DND-41 (cell line): Measurements from ENCODE around the gene TIMM44.

Source experiments
- ATAC-seq: fragments of 200-7000 bp; cut with Tn5 transposase; 3 replicates; pipeline ENCODE4 v1.9.1; 2021; ENCODE audit warnings: low read depth; ENCODE audit not compliant: insufficient read depth
- DNase-seq: peaks from one replicate; pipeline ENCODE4 v3.0.0-alpha.2; 2020
- H2AFZ ChIP-seq: 2 replicates; pipeline ENCODE4 v1.6.0; 2012; ENCODE audit warnings: low read depth, low read length
- H3K27ac ChIP-seq: 2 replicates; pipeline ENCODE4 v1.5.1; 2012; ENCODE audit warnings: low read length, inconsistent platforms
- H3K27me3 ChIP-seq: fragments of 200-600 bp; sonication (generic); 2 replicates; pipeline ENCODE4 v1.6.0; 2012; ENCODE audit warnings: low read length, mild to moderate bottlenecking, inconsistent platforms; ENCODE audit not compliant: insufficient read depth, poor library complexity
- H3K36me3 ChIP-seq: 2 replicates; pipeline ENCODE4 v1.5.1; 2012; ENCODE audit warnings: low read length, inconsistent platforms; ENCODE audit not compliant: insufficient read depth
- H3K4me1 ChIP-seq: 2 replicates; pipeline ENCODE4 v1.5.1; 2012; ENCODE audit warnings: mild to moderate bottlenecking, low read length; ENCODE audit not compliant: insufficient read depth
- H3K4me2 ChIP-seq: 2 replicates; pipeline ENCODE4 v1.6.0; 2012; ENCODE audit warnings: mild to moderate bottlenecking, moderate library complexity, low read length, inconsistent platforms; ENCODE audit not compliant: insufficient read depth
- H3K4me3 ChIP-seq, 2 experiments: fragments of 200-600 bp in 1 of 2; shearing (Covaris generic) in 1 of 2; 2 replicates each; pipeline ENCODE4 v1.5.1; 2012 to 2016; ENCODE audit warnings: inconsistent platforms in 2 of 2, low read length in 2 of 2, mild to moderate bottlenecking in 2 of 2, low read depth in 1 of 2, moderate library complexity in 1 of 2
- H3K79me2 ChIP-seq: 2 replicates; pipeline ENCODE4 v1.6.0; 2012; ENCODE audit warnings: low read length, inconsistent platforms; ENCODE audit not compliant: insufficient read depth
- H3K9ac ChIP-seq: 2 replicates; pipeline ENCODE4 v1.6.0; 2012; ENCODE audit warnings: low read depth, mild to moderate bottlenecking, inconsistent platforms, low read length, moderate library complexity
- H3K9me3 ChIP-seq: 2 replicates; pipeline ENCODE4 v1.5.1; 2012; ENCODE audit warnings: low read length, moderate library complexity, mild to moderate bottlenecking, inconsistent platforms; ENCODE audit not compliant: insufficient read depth, severe bottlenecking
- H4K20me1 ChIP-seq: 2 replicates; pipeline ENCODE4 v1.6.0; 2012; ENCODE audit warnings: low read length; ENCODE audit not compliant: insufficient read depth
- CTCF ChIP-seq: IDR thresholded peaks from 2 replicates; pipeline ENCODE4 v1.5.1; 2012; ENCODE audit warnings: borderline replicate concordance, low read length, moderate library complexity, mild to moderate bottlenecking; ENCODE audit not compliant: poor library complexity, severe bottlenecking; ENCODE audit errors: extremely low read depth
- EZH2 ChIP-seq: IDR thresholded peaks from 3 replicates; pipeline ENCODE4 v1.6.1; 2012; ENCODE audit warnings: borderline replicate concordance, low read depth, mild to moderate bottlenecking, moderate library complexity, low read length, inconsistent platforms; ENCODE audit not compliant: severe bottlenecking

Gene TIMM44

GRCh38 chr19:7901337-7901736 lies 42.1 kb downstream of the TIMM44 start:
- no peak for ATAC-seq

GRCh38 chr19:7900931-7901330 lies 42.5 kb downstream of the TIMM44 start:
- peaks cover 19% of the 10 kb centered on the region for H4K20me1 ChIP-seq
- no peaks in the 10 kb centered on the region for H3K9me3 ChIP-seq
- no peaks in the 10 kb centered on the region for H3K27me3 ChIP-seq
- H3K36me3 ChIP-seq: peaks cover 16% of the 10 kb centered on the region
- H2AFZ ChIP-seq: no peak overlapping the region
- H3K9ac ChIP-seq: no peak overlapping the region
- ATAC-seq: no peak
- TF ChIP-seq CTCF (no peak), EZH2 (no peak)
- peaks cover 28% of the 10 kb centered on the region for H3K79me2 ChIP-seq
- H3K4me2 ChIP-seq: no peak overlapping the region
- no peak for DNase-seq
- H3K27ac ChIP-seq: no peak overlapping the region
- H3K4me3 ChIP-seq: no peak overlapping the region
- peaks cover 28% of the 10 kb centered on the region for H3K4me1 ChIP-seq

More at GRCh38 chr19:7901337-7901736, 42.1 kb downstream of the TIMM44 start:
- no peak overlapping the region for H3K9ac ChIP-seq
- no peak overlapping the region for H2AFZ ChIP-seq
- no peak overlapping the region for H3K4me2 ChIP-seq
- no peak overlapping the region for H3K27ac ChIP-seq
- no peaks in the 10 kb centered on the region for H3K27me3 ChIP-seq
- no peak for DNase-seq
- no peak overlapping the region for H3K4me3 ChIP-seq
- H3K36me3 ChIP-seq: peaks cover 20% of the 10 kb centered on the region
- peaks cover 32% of the 10 kb centered on the region for H3K4me1 ChIP-seq
- no peaks in the 10 kb centered on the region for H3K9me3 ChIP-seq
- H4K20me1 ChIP-seq: peaks cover 23% of the 10 kb centered on the region
- TF ChIP-seq EZH2 (no peak), CTCF (no peak)
- peaks cover 32% of the 10 kb centered on the region for H3K79me2 ChIP-seq

GRCh38 chr19:7900401-7900870 lies 43.0 kb downstream of the TIMM44 start:
- H2AFZ ChIP-seq: no peak overlapping the region
- H4K20me1 ChIP-seq: peaks cover 14% of the 10 kb centered on the region
- H3K27ac ChIP-seq: no peak overlapping the region
- TF ChIP-seq EZH2 (no peak), CTCF (no peak)
- peaks cover 23% of the 10 kb centered on the region for H3K4me1 ChIP-seq
- peaks cover 11% of the 10 kb centered on the region for H3K36me3 ChIP-seq
- no peaks in the 10 kb centered on the region for H3K27me3 ChIP-seq
- no peak for DNase-seq
- H3K4me3 ChIP-seq: no peak overlapping the region
- ATAC-seq: no peak
- no peak overlapping the region for H3K9ac ChIP-seq
- no peak overlapping the region for H3K4me2 ChIP-seq
- no peaks in the 10 kb centered on the region for H3K9me3 ChIP-seq
- H3K79me2 ChIP-seq: peaks cover 23% of the 10 kb centered on the region

GRCh38 chr19:7899751-7900378 lies 43.6 kb downstream of the TIMM44 start:
- DNase-seq (no peak), ATAC-seq (no peak)
- Histone ChIP-seq H3K9me3 (no peaks in the 10 kb centered on the region), H3K4me3 (no peak overlapping the region), H3K36me3 (peaks cover 5% of the 10 kb centered on the region; the same call in 1 of the 2 replicates), H3K4me2 (no peak overlapping the region), H3K27me3 (no peaks in the 10 kb centered on the region), H3K4me1 (peaks cover 17% of the 10 kb centered on the region), H3K9ac (no peak overlapping the region), H3K27ac (no peak overlapping the region), H2AFZ (no peak overlapping the region), H3K79me2 (peaks cover 17% of the 10 kb centered on the region), H4K20me1 (peaks cover 8% of the 10 kb centered on the region)
- TF ChIP-seq EZH2 (no peak), CTCF (no peak)
